DND-41 (cell line): Measurements from ENCODE around the gene TMEM151A.

Source experiments
- ATAC-seq: fragments of 200-7000 bp; cut with Tn5 transposase; 3 replicates; pipeline ENCODE4 v1.9.1; 2021; ENCODE audit warnings: low read depth; ENCODE audit not compliant: insufficient read depth
- DNase-seq: peaks from one replicate; pipeline ENCODE4 v3.0.0-alpha.2; 2020
- H2AFZ ChIP-seq: 2 replicates; pipeline ENCODE4 v1.6.0; 2012; ENCODE audit warnings: low read depth, low read length
- H3K27ac ChIP-seq: 2 replicates; pipeline ENCODE4 v1.5.1; 2012; ENCODE audit warnings: low read length, inconsistent platforms
- H3K27me3 ChIP-seq: fragments of 200-600 bp; sonication (generic); 2 replicates; pipeline ENCODE4 v1.6.0; 2012; ENCODE audit warnings: low read length, mild to moderate bottlenecking, inconsistent platforms; ENCODE audit not compliant: insufficient read depth, poor library complexity
- H3K36me3 ChIP-seq: 2 replicates; pipeline ENCODE4 v1.5.1; 2012; ENCODE audit warnings: low read length, inconsistent platforms; ENCODE audit not compliant: insufficient read depth
- H3K4me1 ChIP-seq: 2 replicates; pipeline ENCODE4 v1.5.1; 2012; ENCODE audit warnings: mild to moderate bottlenecking, low read length; ENCODE audit not compliant: insufficient read depth
- H3K4me2 ChIP-seq: 2 replicates; pipeline ENCODE4 v1.6.0; 2012; ENCODE audit warnings: mild to moderate bottlenecking, moderate library complexity, low read length, inconsistent platforms; ENCODE audit not compliant: insufficient read depth
- H3K4me3 ChIP-seq, 2 experiments: fragments of 200-600 bp in 1 of 2; shearing (Covaris generic) in 1 of 2; 2 replicates each; pipeline ENCODE4 v1.5.1; 2012 to 2016; ENCODE audit warnings: inconsistent platforms in 2 of 2, low read length in 2 of 2, mild to moderate bottlenecking in 2 of 2, low read depth in 1 of 2, moderate library complexity in 1 of 2
- H3K79me2 ChIP-seq: 2 replicates; pipeline ENCODE4 v1.6.0; 2012; ENCODE audit warnings: low read length, inconsistent platforms; ENCODE audit not compliant: insufficient read depth
- H3K9ac ChIP-seq: 2 replicates; pipeline ENCODE4 v1.6.0; 2012; ENCODE audit warnings: low read depth, mild to moderate bottlenecking, inconsistent platforms, low read length, moderate library complexity
- H3K9me3 ChIP-seq: 2 replicates; pipeline ENCODE4 v1.5.1; 2012; ENCODE audit warnings: low read length, moderate library complexity, mild to moderate bottlenecking, inconsistent platforms; ENCODE audit not compliant: insufficient read depth, severe bottlenecking
- H4K20me1 ChIP-seq: 2 replicates; pipeline ENCODE4 v1.6.0; 2012; ENCODE audit warnings: low read length; ENCODE audit not compliant: insufficient read depth
- CTCF ChIP-seq: IDR thresholded peaks from 2 replicates; pipeline ENCODE4 v1.5.1; 2012; ENCODE audit warnings: borderline replicate concordance, low read length, moderate library complexity, mild to moderate bottlenecking; ENCODE audit not compliant: poor library complexity, severe bottlenecking; ENCODE audit errors: extremely low read depth
- EZH2 ChIP-seq: IDR thresholded peaks from 3 replicates; pipeline ENCODE4 v1.6.1; 2012; ENCODE audit warnings: borderline replicate concordance, low read depth, mild to moderate bottlenecking, moderate library complexity, low read length, inconsistent platforms; ENCODE audit not compliant: severe bottlenecking

TMEM151A gene

GRCh38 chr11:66313321-66314185, 21.9 kb downstream of the TMEM151A start:
- no peak for DNase-seq
- H3K9ac ChIP-seq, result peak overlapping the region; percentile 54

GRCh38 chr11:66314186-66314501, 22.4 kb downstream of the TMEM151A start:
- peaks cover 55% of the 10 kb centered on the region for H3K4me1 ChIP-seq
- no peak overlapping the region for H3K27ac ChIP-seq

More at GRCh38 chr11:66313321-66314185, 21.9 kb downstream of the TMEM151A start:
- ATAC-seq, result no peak
- TF ChIP-seq EZH2, result no peak
- TF ChIP-seq CTCF, result peak; percentile 28
- Histone ChIP-seq H3K36me3 (no peaks in the 10 kb centered on the region), H4K20me1 (0 out of 2 replicates have a peak, but pooled peaks cover 2% of the 10 kb centered on the region), H3K4me3 (peak overlapping the region in 1 of 2 experiments; percentile 58; a peak in 2 of 4 replicates), H3K79me2 (no peaks in the 10 kb centered on the region), H3K4me1 (peaks cover 49% of the 10 kb centered on the region), H3K4me2 (peak overlapping the region; percentile 89), H2AFZ (peak overlapping the region; percentile 72; the same call in 1 of the 2 replicates), H3K27ac (peak overlapping the region; percentile 83), H3K27me3 (no peaks in the 10 kb centered on the region), H3K9me3 (no peaks in the 10 kb centered on the region)

GRCh38 chr11:66314561-66315497, 23.1 kb downstream of the TMEM151A start:
- Histone ChIP-seq H2AFZ (no peak overlapping the region), H3K4me2 (no peak overlapping the region), H3K27me3 (no peaks in the 10 kb centered on the region), H3K36me3 (no peaks in the 10 kb centered on the region), H3K9me3 (no peaks in the 10 kb centered on the region), H3K9ac (no peak overlapping the region), H4K20me1 (0 out of 2 replicates have a peak, but pooled peaks cover 2% of the 10 kb centered on the region), H3K4me1 (peaks cover 58% of the 10 kb centered on the region), H3K27ac (no peak overlapping the region), H3K4me3 (no peak overlapping the region), H3K79me2 (no peaks in the 10 kb centered on the region)
- no peak for TF ChIP-seq EZH2
- no peak for TF ChIP-seq CTCF
- ATAC-seq, result no peak
- no peak for DNase-seq

More at GRCh38 chr11:66314186-66314501, 22.4 kb downstream of the TMEM151A start:
- Histone ChIP-seq H3K9ac (no peak overlapping the region), H3K9me3 (no peaks in the 10 kb centered on the region), H3K27me3 (no peaks in the 10 kb centered on the region), H4K20me1 (0 out of 2 replicates have a peak, but pooled peaks cover 2% of the 10 kb centered on the region), H2AFZ (no peak overlapping the region), H3K4me2 (no peak overlapping the region), H3K4me3 (no peak overlapping the region), H3K79me2 (no peaks in the 10 kb centered on the region), H3K36me3 (no peaks in the 10 kb centered on the region)
- DNase-seq (no peak), ATAC-seq (no peak)
- TF ChIP-seq EZH2 (no peak), CTCF (no peak)
